ENCODE results near the gene POLD1. TPM values are rescaled to one million over a fixed set of nuclear protein-coding genes. Genes with fewer than 3 reads are reported as not detected.
"Not testable (repeated sequence)": the region's sequence is repeated elsewhere in the genome, so short reads cannot be mapped to it uniquely, and the experiment has no call there.

The POLD1 gene
- total and polyA plus RNA-seq, 2 of the 13 experiments (the other 11 are each of a cell fraction or from before 2014, with no cell fraction given) = 17.4 to 54.0 TPM

GRCh38 chr19:50344661-50345318 lies 39.4 kb upstream of the POLD1 start (continued):
- TF ChIP-seq SRSF9 (IDR thresholded peaks at IDR 0.05; ENCODE audit: borderline replicate concordance, insufficient read depth, low read depth, low read length, poor library complexity, severe bottlenecking) = no peak
- no peak for TF ChIP-seq ZNF512B (CRISPR knock-in tag; IDR thresholded peaks at IDR 0.05; ENCODE audit: borderline replicate concordance)
- no peak for TF ChIP-seq ZBTB3 (CRISPR knock-in tag; IDR thresholded peaks at IDR 0.05; ENCODE audit: borderline replicate concordance, low read depth)
- no peak for TF ChIP-seq MTF1 (CRISPR knock-in tag; IDR thresholded peaks at IDR 0.05)
- no peak for TF ChIP-seq NFE2L2 (IDR thresholded peaks at IDR 0.05; ENCODE audit: low read length)

GRCh38 chr19:50347089-50347581 lies 37.0 kb upstream of the POLD1 start:
- Histone ChIP-seq H3K4me3 (replicated peaks in 1 of 3; ENCODE audit: insufficient read depth in 1 of 3, low read depth in 2 of 3, low read length in 3 of 3) (peak overlapping the region in 2 of 3 experiments; percentile 17 to 32; a peak in 2 of 6 replicates), H3K4me2 (ENCODE audit: low read depth, low read length) (peak overlapping the region; percentile 77), H2AFZ (ENCODE audit: low read length) (peak overlapping the region; percentile 15), H3K4me1 (ENCODE audit: insufficient read depth, low read length) (peaks cover 63% of the 10 kb centered on the region), H3K9ac (ENCODE audit: insufficient read depth, low read depth, low read length) (peak overlapping the region; percentile 22; the same call in 1 of the 2 replicates), H3K27ac (ENCODE audit: extremely low read length, insufficient read depth, low read length) (peak overlapping the region; percentile 97)
- H3K27me3 ChIP-seq (ENCODE audit: control insufficient read depth in 1 of 2, insufficient read depth in 2 of 2, low read length in 2 of 2); H3K36me3 ChIP-seq (replicated peaks in 1 of 2; ENCODE audit: control insufficient read depth in 1 of 2, insufficient read depth in 2 of 2, low read length in 2 of 2); H4K20me1 ChIP-seq (ENCODE audit: insufficient read depth, low read length); H3K9me3 ChIP-seq (ENCODE audit: low read length); intact Hi-C loops (cut with micrococcal nuclease; ENCODE audit: unreplicated experiment); CTCF ChIA-PET (ENCODE audit: low intra/inter-chr PET ratio, low total read pairs); H3K79me2 ChIP-seq (ENCODE audit: insufficient read depth, low read length); ATAC-seq; BruUV-seq (replicated peaks); in situ Hi-C loops (cut with HindIII; ENCODE audit: extremely low pct_ligation_motif_present, low pct_unique_long_range_greater_than_20kb): not testable (repeated sequence)
- POLR2A ChIA-PET = interaction anchor here (0.8 to 1.5 kb wide), 4 partner anchors 10 to 22 kb away, joined by 5 to 9 read pairs (median 6); partner anchors contain the start of gene KCNC3
- 27% methylated on average over 8 of the region's 8 CpGs for WGBS (ENCODE audit: low lambda C conversion rate)
- FAIRE-seq (peak; percentile 36), DNase-seq (ENCODE audit: low spot score) (peak; percentile 71)
- TF ChIP-seq FOSL2 (CRISPR knock-in tag; IDR thresholded peaks at IDR 0.05) (0 out of 2 replicates have a peak, but pooled peaks have one; percentile 14), ZNF331 (CRISPR knock-in tag; IDR thresholded peaks at IDR 0.05) (peak; percentile 72; the same call in 1 of the 2 replicates), CEBPB (IDR thresholded peaks at IDR 0.05; ENCODE audit: borderline replicate concordance, low read depth, low read length) (peak; percentile 88; the same call in 1 of the 2 replicates), ZFX (CRISPR knock-in tag; IDR thresholded peaks at IDR 0.05; ENCODE audit: low read depth) (peak; percentile 30; the same call in 1 of the 2 replicates), ZNF629 (CRISPR knock-in tag; conservative IDR thresholded peaks at IDR 0.05) (peak; percentile 79), TCF7 (IDR thresholded peaks at IDR 0.05; ENCODE audit: low read depth) (0 out of 2 replicates have a peak, but pooled peaks have one; percentile 20), RXRB (CRISPR knock-in tag; IDR thresholded peaks at IDR 0.05; ENCODE audit: borderline replicate concordance) (peak; percentile 30; the same call in 1 of the 2 replicates), GFI1 (CRISPR knock-in tag; IDR thresholded peaks at IDR 0.05; ENCODE audit: borderline replicate concordance) (peak; percentile 28; the same call in 1 of the 2 replicates), CEBPG (CRISPR knock-in tag; IDR thresholded peaks at IDR 0.05) (peak; percentile 90), THAP11 (CRISPR knock-in tag; IDR thresholded peaks at IDR 0.05) (peak; percentile 33; the same call in 1 of the 2 replicates)
- TF ChIP-seq, protein P1, sequence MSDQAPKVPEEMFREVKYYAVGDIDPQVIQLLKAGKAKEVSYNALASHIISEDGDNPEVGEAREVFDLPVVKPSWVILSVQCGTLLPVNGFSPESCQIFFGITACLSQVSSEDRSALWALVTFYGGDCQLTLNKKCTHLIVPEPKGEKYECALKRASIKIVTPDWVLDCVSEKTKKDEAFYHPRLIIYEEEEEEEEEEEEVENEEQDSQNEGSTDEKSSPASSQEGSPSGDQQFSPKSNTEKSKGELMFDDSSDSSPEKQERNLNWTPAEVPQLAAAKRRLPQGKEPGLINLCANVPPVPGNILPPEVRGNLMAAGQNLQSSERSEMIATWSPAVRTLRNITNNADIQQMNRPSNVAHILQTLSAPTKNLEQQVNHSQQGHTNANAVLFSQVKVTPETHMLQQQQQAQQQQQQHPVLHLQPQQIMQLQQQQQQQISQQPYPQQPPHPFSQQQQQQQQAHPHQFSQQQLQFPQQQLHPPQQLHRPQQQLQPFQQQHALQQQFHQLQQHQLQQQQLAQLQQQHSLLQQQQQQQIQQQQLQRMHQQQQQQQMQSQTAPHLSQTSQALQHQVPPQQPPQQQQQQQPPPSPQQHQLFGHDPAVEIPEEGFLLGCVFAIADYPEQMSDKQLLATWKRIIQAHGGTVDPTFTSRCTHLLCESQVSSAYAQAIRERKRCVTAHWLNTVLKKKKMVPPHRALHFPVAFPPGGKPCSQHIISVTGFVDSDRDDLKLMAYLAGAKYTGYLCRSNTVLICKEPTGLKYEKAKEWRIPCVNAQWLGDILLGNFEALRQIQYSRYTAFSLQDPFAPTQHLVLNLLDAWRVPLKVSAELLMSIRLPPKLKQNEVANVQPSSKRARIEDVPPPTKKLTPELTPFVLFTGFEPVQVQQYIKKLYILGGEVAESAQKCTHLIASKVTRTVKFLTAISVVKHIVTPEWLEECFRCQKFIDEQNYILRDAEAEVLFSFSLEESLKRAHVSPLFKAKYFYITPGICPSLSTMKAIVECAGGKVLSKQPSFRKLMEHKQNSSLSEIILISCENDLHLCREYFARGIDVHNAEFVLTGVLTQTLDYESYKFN (CRISPR knock-in tag; conservative IDR thresholded peaks at IDR 0.05) = peak; percentile 30; the same call in 1 of the 2 replicates

Data from HepG2 (cell line).